ENCODE measurements around the gene TUBB. TPM values are rescaled to one million over a fixed set of nuclear protein-coding genes. Genes with fewer than 3 reads are reported as not detected.

The TUBB gene
- total RNA-seq, 4 donors from 2014 or later = 229 to 281 (median 256) TPM

DNA sequence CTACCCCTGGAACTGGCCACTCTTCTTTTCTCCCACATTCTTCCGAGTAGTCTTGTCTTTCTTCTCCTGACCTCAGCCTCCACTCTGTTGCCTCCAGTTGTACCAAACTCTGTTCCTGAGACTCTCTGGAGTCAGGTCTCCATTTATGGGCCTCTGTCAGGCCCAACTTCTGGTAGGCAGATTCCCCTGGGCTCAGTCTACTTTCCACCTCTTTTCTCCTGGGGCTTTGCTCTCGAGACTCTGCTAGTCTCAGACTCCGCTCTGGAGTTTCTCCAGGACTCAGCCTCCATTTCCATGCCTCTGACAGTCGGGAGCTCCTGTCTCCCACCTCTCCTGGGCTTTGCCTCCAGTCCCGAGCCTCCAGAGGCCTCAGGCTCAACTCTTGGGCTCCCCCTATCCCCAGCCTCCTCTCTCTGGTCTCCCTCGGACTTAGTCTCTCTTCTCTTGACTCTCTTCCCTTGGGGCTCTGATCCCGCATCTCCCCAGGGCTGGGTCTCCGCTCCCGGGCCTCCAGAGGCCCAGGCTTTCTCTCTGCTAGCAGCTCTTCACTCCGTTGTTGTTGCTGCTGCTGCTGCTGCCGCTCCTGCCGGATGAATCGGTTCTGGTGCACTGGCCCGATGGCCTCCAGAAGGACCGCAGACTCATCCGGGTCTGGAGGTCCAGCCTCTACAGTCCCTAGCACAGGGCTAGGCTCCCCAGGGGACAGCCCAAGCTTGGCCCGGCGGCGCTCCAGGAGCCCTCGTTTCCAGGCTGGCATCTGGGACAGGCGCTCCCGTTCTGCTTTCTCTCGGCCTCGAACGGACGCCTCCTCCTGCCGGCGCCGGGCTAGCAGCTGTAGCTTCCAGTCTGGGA, 34.8 kb upstream of the TUBB start:
- no peak for ATAC-seq (ENCODE audit: low FRiP score)
- no peak for TF ChIP-seq CTCF (IDR thresholded peaks at IDR 0.05)
- DNase-seq (ENCODE audit: low spot score) = no peak

GRCh38 chr6:30686009-30686907, 33.9 kb upstream of the TUBB start, which contains the start of gene PPP1R18:
TSS of gene PPP1R18 (minus strand) at chr6:30686645. CDS start at chr6:30686018, 627 bp downstream.
- ATAC-seq (ENCODE audit: low FRiP score) (peak; percentile 37), DNase-seq (ENCODE audit: low spot score) (no peak)
- no peak for TF ChIP-seq CTCF (IDR thresholded peaks at IDR 0.05)

- peak; percentile 64 for ATAC-seq (ENCODE audit: low FRiP score)
- no peak for TF ChIP-seq CTCF (IDR thresholded peaks at IDR 0.05)
These were observed 33.1 kb upstream of the TUBB start for GRCh38 chr6:30686908-30687658.

GRCh38 chr6:30687659-30688431, 32.3 kb upstream of the TUBB start:
- no peak for ATAC-seq (ENCODE audit: low FRiP score)
- DNase-seq (ENCODE audit: low spot score) = no peak

More at GRCh38 chr6:30686908-30687658, 33.1 kb upstream of the TUBB start:
- peak; percentile 70 for DNase-seq (ENCODE audit: low spot score)

DNA sequence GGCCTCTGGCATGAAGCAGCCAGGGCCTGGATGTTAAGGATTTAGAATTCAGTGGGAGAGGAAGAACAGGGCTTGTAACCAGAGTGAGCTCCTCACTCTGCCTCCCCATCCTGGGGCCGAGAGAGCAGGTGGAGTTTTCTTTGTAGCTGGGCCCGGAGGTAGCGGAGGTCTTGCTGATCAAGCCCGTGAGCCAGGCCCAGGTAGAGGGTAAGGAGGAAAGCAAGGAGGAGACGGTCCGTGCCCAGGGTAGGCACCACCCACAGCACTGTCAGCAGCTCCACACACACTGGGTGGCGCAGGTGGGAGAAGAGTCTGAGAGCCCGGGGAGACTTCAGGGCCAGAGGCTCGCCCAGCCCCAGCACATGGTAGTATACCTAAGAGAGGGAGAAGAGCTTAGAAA, 31.6 kb upstream of the TUBB start:
- no peak for ATAC-seq (ENCODE audit: low FRiP score)
- DNase-seq (ENCODE audit: low spot score) = no peak
- no peak for TF ChIP-seq CTCF (IDR thresholded peaks at IDR 0.05)

More at GRCh38 chr6:30687659-30688431, 32.3 kb upstream of the TUBB start:
- no peak for TF ChIP-seq CTCF (IDR thresholded peaks at IDR 0.05)

All from omental fat pad (tissue), 4 donors.